ENCODE measurements around the gene SERPINB10.
"Not testable (repeated sequence)": the region's sequence is repeated elsewhere in the genome, so short reads cannot be mapped to it uniquely, and the experiment has no call there.

The SERPINB10 gene

GRCh38 chr18:63894106-63894772, 13.5 kb upstream of the SERPINB10 start:
- DNase-seq: no peak

DNA sequence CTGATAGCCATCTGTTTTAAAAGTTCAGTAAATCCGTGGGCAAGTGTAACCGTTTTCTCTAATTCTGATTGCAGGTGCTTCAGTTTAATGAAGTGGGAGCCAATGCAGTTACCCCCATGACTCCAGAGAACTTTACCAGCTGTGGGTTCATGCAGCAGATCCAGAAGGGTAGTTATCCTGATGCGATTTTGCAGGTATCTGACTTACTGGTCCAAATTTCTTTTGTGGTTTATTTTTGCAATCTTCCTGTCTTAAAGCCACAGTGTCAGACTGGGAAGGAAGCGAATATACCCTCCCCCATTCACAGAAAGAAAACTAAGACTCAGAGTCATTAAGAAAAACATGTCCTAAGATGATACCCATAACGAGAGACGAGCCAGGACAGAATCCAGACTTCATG, 12.6 kb upstream of the SERPINB10 start:
- DNase-seq: no peak

DNA sequence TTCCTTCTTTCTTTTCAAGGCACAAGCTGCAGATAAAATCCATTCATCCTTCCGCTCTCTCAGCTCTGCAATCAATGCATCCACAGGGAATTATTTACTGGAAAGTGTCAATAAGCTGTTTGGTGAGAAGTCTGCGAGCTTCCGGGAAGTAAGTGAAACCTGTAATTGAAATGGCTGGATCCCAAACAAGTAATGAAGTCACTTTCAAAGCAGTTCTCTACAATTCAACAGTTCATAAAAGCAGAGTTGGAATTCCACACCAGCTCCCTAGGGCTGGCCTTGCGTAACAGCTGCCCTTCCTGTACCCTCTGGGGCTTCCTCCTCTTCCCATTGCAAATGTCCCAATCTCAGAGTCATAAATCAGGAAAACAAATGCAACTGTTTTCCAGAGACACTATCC, 10.7 kb upstream of the SERPINB10 start:
- DNase-seq: no peak

- DNase-seq: no peak
Observed at GRCh38 chr18:63899206-63899605, 8.6 kb upstream of the SERPINB10 start.

- DNase-seq: no peak
Observed at GRCh38 chr18:63903851-63904570, 3.7 kb upstream of the SERPINB10 start.

DNA sequence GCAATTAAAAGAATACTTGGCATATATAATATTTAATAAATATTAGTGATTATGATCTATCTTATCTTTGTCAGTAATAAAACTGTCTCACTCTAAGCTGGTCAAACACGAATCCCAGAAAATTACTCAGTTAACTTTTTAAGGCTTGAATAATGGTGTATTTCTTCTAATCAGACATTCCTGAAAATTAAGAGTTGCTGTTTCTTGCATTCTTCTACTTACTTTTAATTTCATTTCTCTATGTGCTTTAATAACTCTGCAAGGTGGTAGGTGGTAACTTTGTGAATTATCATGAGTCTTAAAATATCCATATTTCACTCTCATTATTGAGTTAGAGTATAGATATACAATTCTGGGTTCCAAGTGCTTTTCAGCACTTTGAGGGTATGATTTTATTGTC, 3.1 kb upstream of the SERPINB10 start:
- DNase-seq: no peak

DNA sequence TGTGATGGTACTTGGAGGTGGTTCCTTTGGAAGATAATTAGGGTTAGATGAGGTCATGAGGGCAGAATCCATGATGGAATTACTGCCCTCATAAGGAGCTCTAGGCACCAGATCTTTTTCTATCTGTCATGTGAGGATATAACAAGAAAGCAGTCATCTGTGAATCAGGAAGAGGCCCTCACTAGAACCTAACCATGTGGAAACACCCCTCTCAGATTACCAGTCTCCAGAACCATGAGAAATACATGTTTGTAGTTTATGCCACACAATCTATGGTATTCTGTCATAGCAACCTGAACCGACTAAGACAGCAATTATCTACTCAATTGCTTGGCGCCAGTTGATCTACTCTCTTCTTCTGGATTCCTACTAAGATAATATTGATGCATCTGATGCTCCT, 2.4 kb upstream of the SERPINB10 start:
- peak; percentile 34 for DNase-seq

DNA sequence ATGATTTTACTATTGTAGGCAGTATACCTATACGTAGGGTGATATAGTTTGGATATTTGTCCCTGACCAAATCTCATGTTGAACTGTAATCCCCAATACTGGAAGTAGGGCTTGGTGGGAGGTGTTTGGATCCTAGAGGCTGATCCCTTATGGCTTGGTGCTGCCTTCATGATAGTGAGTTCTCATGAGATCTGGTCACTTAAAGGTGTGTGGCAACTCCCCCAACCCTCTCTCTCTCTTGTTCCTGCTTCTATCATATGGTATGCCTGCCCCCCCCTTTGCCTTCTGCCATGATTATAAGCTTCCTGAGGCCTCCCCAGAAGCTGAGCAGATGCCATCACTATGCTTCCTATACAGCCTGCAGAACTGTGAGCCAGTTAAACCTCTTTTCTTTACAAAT, 1.7 kb upstream of the SERPINB10 start:
- no peak for DNase-seq

- no peak for DNase-seq
Observed at GRCh38 chr18:63908858-63909257, 1.1 kb downstream of the SERPINB10 start.

GRCh38 chr18:63909870-63910269, 2.1 kb downstream of the SERPINB10 start:
- no peak for DNase-seq

DNA sequence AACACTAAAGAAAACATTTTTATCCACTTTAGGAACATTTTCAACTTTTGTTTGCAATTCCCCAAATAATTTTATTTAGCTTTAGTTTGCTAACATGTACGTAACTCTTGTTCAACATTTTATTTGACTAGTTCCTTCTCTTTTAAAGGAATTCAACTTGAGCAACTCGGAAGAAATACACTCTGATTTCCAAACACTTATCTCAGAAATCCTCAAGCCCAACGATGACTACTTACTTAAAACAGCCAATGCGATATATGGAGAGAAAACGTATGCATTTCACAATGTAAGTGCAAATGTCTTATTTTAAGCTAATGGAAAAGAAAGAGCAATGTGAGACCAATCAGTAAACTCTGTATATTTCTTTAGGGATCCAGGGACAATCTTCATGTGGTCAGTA, 10.1 kb downstream of the SERPINB10 start:
- DNase-seq: no peak

DNA sequence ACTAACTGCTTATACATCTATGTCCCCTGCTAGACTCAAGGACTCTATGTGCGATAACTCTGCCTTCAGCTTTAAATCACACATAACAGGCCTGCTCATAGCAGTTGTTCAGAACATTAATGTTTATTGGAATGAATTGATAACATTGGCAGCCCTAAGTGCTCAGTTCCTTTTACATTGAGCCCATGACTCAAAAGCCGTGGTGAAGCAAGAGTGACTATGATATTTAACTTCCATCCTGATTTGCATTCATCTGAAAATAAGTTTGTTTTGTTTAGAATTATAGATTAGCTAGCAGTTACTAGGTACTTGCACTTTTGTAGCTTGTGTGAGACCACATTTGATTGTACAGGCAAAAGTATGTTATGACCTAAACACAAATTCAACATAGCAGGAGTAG, 14.3 kb downstream of the SERPINB10 start:
- no peak for DNase-seq

- no peak for DNase-seq
Observed at GRCh38 chr18:63924551-63924950, 16.8 kb downstream of the SERPINB10 start.

DNA sequence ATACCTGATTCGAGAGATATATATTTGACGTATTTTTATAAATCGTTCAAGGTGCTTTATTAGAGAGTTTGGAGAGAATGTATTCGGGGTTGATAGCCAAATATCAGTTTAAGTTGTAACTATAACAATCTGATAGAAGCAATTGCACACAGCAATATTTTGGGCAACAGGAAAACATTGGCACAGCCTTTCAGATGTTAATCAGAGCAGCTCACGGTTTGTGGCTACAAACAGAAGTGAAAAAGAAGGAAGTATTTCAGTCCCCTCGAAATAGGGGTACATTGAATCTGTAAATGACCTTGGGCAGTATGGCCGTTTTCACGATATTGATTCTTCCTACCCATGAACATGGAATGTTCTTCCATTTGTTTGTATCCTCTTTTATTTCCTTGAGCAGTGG, 20.6 kb downstream of the SERPINB10 start:
- peak; percentile 33 for DNase-seq

DNA sequence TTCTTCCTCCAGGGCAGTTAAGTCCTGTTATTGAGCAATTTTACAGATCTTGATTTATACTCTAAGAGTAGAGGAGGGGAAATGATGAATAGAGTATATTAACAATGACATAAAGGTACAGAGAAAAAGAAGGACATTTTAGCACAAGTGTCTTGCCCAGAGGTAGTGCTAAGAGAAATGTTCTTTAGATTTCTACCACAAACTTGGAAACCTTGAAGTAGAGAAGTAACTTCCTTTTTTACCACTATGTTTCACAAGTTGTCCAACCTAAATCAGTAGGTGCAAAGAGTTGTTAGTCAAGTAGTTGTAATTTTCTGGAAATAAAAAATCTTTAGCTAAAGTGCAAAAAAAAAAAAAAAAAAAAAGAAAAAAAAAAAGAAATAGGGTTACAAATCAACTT, 21.6 kb downstream of the SERPINB10 start:
- not testable (repeated sequence) for DNase-seq

GRCh38 chr18:63930773-63931354, 23.1 kb downstream of the SERPINB10 start:
- peak; percentile 13 for DNase-seq

DNA sequence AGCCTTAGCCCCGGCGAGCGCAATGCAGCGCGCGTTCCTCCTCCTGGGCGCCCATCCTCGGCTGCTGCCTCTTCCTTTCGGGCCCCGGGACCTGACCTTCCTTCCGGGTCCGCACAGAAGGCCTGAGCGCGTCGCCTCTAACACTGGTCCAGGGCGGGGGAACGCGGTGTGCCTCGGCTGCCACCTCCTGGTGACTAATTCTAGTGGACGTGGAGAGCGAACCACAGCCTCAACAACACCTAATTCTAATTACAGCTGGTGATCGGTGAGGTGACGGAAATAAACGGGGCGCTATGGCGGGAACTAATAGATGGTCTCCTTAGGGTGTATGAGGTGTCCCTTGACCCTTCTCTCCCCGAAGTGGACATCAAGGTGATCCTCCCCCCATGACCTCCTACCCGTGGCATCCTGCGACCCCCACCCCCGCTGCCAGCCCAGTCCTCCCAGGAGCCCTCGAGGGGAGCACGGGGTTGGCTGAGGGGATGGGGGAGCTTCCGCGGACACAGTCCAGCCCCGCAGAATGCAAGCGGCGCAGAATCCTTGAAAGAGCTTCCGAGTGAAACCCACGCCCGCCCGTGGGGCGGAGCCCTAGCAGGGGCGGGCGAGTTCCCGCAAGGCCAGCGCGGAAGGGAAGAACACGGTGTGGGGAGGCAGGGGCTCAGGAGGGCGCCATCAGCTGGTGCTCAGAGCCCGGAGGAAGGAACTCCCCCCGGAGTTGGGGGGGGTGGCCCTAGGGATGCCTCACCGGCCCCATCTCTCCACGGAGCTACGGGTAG, 28.6 kb downstream of the SERPINB10 start:
- peak; percentile 28 for DNase-seq

- DNase-seq: no peak
Observed at GRCh38 chr18:63936932-63937393, 29.2 kb downstream of the SERPINB10 start.

DNA sequence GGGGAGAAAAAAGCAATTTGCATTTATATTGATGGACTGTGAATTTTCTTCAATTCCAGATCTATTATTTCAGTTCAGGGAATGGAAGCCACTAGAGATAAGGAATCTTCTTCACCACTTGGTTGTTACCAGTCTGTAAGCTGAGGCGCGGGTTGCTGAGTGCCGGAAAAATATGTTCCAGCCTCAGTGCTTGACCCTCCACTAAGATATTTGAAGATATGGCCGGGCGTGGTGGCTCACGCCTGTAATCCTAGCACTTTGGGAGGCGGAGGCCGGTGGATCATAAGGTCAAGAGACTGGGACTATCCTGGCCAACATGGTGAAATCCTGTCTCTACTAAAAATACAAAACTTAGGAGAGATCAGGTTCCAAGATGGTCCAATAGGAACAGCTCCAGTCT, 32.2 kb downstream of the SERPINB10 start:
- no peak for DNase-seq

- not testable (repeated sequence) for DNase-seq
Observed at GRCh38 chr18:63940543-63941050, 32.8 kb downstream of the SERPINB10 start.

- no peak for DNase-seq
Observed at GRCh38 chr18:63947051-63947790, 39.5 kb downstream of the SERPINB10 start.

DNA sequence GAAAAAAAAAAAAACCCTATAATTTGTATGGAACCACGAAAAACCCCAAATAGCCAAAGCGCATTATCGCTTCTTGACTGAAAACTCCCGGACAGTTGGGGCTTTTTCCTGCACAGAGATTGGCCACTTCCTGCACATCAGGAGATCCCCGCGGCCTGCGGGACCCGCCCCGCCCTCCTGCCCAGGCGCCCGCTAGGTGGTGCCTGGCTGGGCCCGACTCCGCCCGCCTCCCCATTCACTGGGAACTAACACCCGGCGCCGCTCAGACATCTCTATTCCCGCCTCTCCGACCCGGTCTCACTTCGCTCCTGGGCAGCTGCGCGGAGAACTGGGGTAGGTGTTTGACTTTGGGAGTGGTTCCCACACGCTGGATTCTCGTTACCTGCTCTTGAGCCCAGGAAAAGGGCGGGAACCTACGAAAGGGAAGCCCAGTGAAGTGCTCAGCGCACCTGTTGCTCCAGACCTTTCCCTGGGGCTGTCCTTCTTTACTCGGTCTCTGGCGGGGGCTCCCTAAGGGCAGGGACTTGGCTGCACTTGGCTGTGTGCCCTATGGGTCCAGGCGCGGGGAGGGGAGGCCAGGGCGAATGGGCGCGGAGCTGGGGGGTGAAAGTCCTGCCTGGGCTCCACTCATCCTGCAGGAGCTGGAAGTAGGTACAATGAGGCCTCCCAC, 41.4 kb downstream of the SERPINB10 start, which contains the start of gene HMSD:
Gene HMSD, plus strand, starts transcription at position 234 of the 670 bp plus-strand sequence. CDS start 4,155 bp downstream, outside the sequence.
- no peak for DNase-seq
